ENCODE measurements around the gene CUX1.

The CUX1 gene

GRCh38 chr7:101922631-101923601 is 105.5 kb downstream of the CUX1 start:
- H4K20me1 ChIP-seq (ENCODE audit: insufficient read depth, low read length), result peaks cover 57% of the 10 kb centered on the region
- no peaks in the 10 kb centered on the region for H3K9me3 ChIP-seq (ENCODE audit: insufficient read depth, low read length, severe bottlenecking)
- H3K79me2 ChIP-seq (ENCODE audit: insufficient read depth, low read length), result peaks cover 95% of the 10 kb centered on the region
- no peak overlapping the region for H3K4me3 ChIP-seq (ENCODE audit: low read depth in 1 of 2, low read length in 2 of 2)
- ATAC-seq (ENCODE audit: insufficient read depth, low read depth), result no peak
- H3K27ac ChIP-seq (ENCODE audit: low read length), result no peak overlapping the region; the same call in 1 of the 2 replicates
- H3K36me3 ChIP-seq (ENCODE audit: insufficient read depth, low read length), result peaks cover 52% of the 10 kb centered on the region
- no peak overlapping the region for H2AFZ ChIP-seq (ENCODE audit: low read depth, low read length)
- DNase-seq, result no peak
- no peaks in the 10 kb centered on the region for H3K27me3 ChIP-seq (ENCODE audit: insufficient read depth, low read length, poor library complexity)
- no peaks in the 10 kb centered on the region for H3K4me1 ChIP-seq (ENCODE audit: insufficient read depth, low read length)
- TF ChIP-seq EZH2 (IDR thresholded peaks at IDR 0.05; ENCODE audit: borderline replicate concordance, low read depth, low read length, severe bottlenecking), result no peak
- TF ChIP-seq CTCF (IDR thresholded peaks at IDR 0.05; ENCODE audit: borderline replicate concordance, extremely low read depth, low read length, poor library complexity, severe bottlenecking), result no peak
- no peak overlapping the region for H3K9ac ChIP-seq (ENCODE audit: low read depth, low read length)
- H3K4me2 ChIP-seq (ENCODE audit: insufficient read depth, low read length), result no peak overlapping the region

- Histone ChIP-seq H3K9me3 (ENCODE audit: insufficient read depth, low read length, severe bottlenecking) (no peaks in the 10 kb centered on the region), H3K27ac (ENCODE audit: low read length) (0 out of 2 replicates have a peak overlapping the region, but pooled peaks have one; percentile 12), H3K79me2 (ENCODE audit: insufficient read depth, low read length) (peaks cover 91% of the 10 kb centered on the region), H3K4me3 (ENCODE audit: low read depth in 1 of 2, low read length in 2 of 2) (no peak overlapping the region), H3K4me2 (ENCODE audit: insufficient read depth, low read length) (no peak overlapping the region), H2AFZ (ENCODE audit: low read depth, low read length) (no peak overlapping the region), H3K4me1 (ENCODE audit: insufficient read depth, low read length) (no peaks in the 10 kb centered on the region), H3K27me3 (ENCODE audit: insufficient read depth, low read length, poor library complexity) (no peaks in the 10 kb centered on the region), H3K36me3 (ENCODE audit: insufficient read depth, low read length) (peaks cover 46% of the 10 kb centered on the region), H4K20me1 (ENCODE audit: insufficient read depth, low read length) (peaks cover 52% of the 10 kb centered on the region), H3K9ac (ENCODE audit: low read depth, low read length) (no peak overlapping the region)
- TF ChIP-seq EZH2 (IDR thresholded peaks at IDR 0.05; ENCODE audit: borderline replicate concordance, low read depth, low read length, severe bottlenecking), result no peak
- no peak for DNase-seq
- no peak for ATAC-seq (ENCODE audit: insufficient read depth, low read depth)
Observed at GRCh38 chr7:101923602-101923985, 106.2 kb downstream of the CUX1 start.

- ATAC-seq (ENCODE audit: insufficient read depth, low read depth) (no peak), DNase-seq (no peak)
- no peak overlapping the region for H3K9ac ChIP-seq (ENCODE audit: low read depth, low read length)
- no peak overlapping the region for H3K27ac ChIP-seq (ENCODE audit: low read length)
- no peaks in the 10 kb centered on the region for H3K27me3 ChIP-seq (ENCODE audit: insufficient read depth, low read length, poor library complexity)
- peaks cover 49% of the 10 kb centered on the region for H4K20me1 ChIP-seq (ENCODE audit: insufficient read depth, low read length)
- H3K79me2 ChIP-seq (ENCODE audit: insufficient read depth, low read length), result peaks cover 91% of the 10 kb centered on the region
- no peak overlapping the region for H3K4me3 ChIP-seq (ENCODE audit: low read depth in 1 of 2, low read length in 2 of 2)
- no peaks in the 10 kb centered on the region for H3K4me1 ChIP-seq (ENCODE audit: insufficient read depth, low read length)
- TF ChIP-seq EZH2 (IDR thresholded peaks at IDR 0.05; ENCODE audit: borderline replicate concordance, low read depth, low read length, severe bottlenecking) (no peak), CTCF (IDR thresholded peaks at IDR 0.05; ENCODE audit: borderline replicate concordance, extremely low read depth, low read length, poor library complexity, severe bottlenecking) (no peak)
- H2AFZ ChIP-seq (ENCODE audit: low read depth, low read length), result no peak overlapping the region
- H3K4me2 ChIP-seq (ENCODE audit: insufficient read depth, low read length), result no peak overlapping the region
- H3K9me3 ChIP-seq (ENCODE audit: insufficient read depth, low read length, severe bottlenecking), result no peaks in the 10 kb centered on the region
- H3K36me3 ChIP-seq (ENCODE audit: insufficient read depth, low read length), result peaks cover 41% of the 10 kb centered on the region
Observed at GRCh38 chr7:101924171-101924570, 106.7 kb downstream of the CUX1 start.

- Histone ChIP-seq H3K9me3 (ENCODE audit: insufficient read depth, low read length, severe bottlenecking) (no peaks in the 10 kb centered on the region), H3K27ac (ENCODE audit: low read length) (no peak overlapping the region; the same call in 1 of the 2 replicates), H3K4me3 (ENCODE audit: low read depth in 1 of 2, low read length in 2 of 2) (no peak overlapping the region), H3K9ac (ENCODE audit: low read depth, low read length) (no peak overlapping the region), H3K4me2 (ENCODE audit: insufficient read depth, low read length) (no peak overlapping the region), H3K4me1 (ENCODE audit: insufficient read depth, low read length) (no peaks in the 10 kb centered on the region), H3K27me3 (ENCODE audit: insufficient read depth, low read length, poor library complexity) (no peaks in the 10 kb centered on the region), H4K20me1 (ENCODE audit: insufficient read depth, low read length) (peaks cover 52% of the 10 kb centered on the region), H3K36me3 (ENCODE audit: insufficient read depth, low read length) (peaks cover 30% of the 10 kb centered on the region), H2AFZ (ENCODE audit: low read depth, low read length) (no peak overlapping the region), H3K79me2 (ENCODE audit: insufficient read depth, low read length) (peaks cover 93% of the 10 kb centered on the region)
- TF ChIP-seq EZH2 (IDR thresholded peaks at IDR 0.05; ENCODE audit: borderline replicate concordance, low read depth, low read length, severe bottlenecking), result no peak
- TF ChIP-seq CTCF (IDR thresholded peaks at IDR 0.05; ENCODE audit: borderline replicate concordance, extremely low read depth, low read length, poor library complexity, severe bottlenecking), result no peak
- DNase-seq (no peak), ATAC-seq (ENCODE audit: insufficient read depth, low read depth) (no peak)
Observed at GRCh38 chr7:101926265-101926664, 108.8 kb downstream of the CUX1 start.
